ENCODE measurements around the gene EPB41L5.

DNA sequence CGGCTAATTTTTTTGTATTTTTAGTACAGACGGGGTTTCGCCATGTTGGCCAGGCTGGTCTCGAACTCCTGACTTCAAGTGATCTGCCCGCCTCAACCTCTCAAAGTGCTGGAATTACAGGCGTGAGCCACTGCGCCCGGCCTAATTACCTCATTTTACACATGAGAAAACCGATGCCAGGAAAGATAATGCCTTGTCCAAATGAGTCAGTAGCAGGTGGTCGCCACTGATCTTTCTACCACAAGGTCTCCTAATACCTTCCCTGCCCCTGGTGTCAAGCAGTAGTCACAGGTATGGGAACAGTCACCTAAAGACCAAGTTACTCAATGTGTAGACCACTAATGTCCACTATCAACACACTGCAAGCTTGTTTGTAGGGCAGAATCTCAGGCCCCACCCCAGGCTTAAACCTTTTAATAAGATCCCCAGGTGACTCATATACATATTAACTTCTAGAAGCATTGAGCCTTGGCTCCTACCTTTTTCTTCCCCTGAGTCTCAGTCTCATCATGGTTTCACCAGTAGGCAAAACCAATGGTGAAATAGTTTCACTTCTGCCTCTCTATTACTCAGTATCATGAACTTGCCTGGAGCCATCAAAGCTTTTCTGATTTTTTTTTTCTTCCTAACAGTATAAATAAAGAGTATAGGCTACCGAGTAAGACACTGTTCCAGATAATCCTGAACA lies 6.9 kb upstream of the EPB41L5 start:
- TF ChIP-seq POLR2A (IDR thresholded peaks at IDR 0.05; ENCODE audit: low read depth, low read length), result no peak
- TF ChIP-seq TAF1 (IDR thresholded peaks at IDR 0.05; ENCODE audit: borderline replicate concordance, low read depth, low read length), result no peak
